ENCODE measurements around the gene ASZ1. TPM values are rescaled to one million over a fixed set of nuclear protein-coding genes. Genes with fewer than 3 reads are reported as not detected.

ASZ1 gene
- polyA plus RNA-seq, 1 donor, result not detected

DNA sequence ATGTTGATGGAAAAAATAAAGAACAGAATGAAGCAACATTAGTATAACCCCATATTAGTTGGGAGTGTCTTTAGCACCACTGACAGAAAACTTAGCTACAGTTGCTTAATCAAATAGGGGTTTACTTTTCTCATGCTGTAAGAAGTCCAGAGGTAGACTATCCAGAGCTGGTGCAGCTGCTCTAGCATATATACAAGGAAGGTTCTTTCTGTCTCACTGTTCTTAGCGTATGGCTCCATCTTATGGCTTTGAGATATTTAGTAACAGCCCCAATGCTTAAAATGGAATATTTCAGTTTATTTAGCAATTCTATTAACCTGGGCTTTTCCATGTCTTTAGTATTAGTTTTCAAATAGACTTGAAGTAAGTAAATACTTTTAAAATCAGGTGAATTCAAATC, 89.3 kb downstream of the ASZ1 start:
- DNase-seq, result no peak

DNA sequence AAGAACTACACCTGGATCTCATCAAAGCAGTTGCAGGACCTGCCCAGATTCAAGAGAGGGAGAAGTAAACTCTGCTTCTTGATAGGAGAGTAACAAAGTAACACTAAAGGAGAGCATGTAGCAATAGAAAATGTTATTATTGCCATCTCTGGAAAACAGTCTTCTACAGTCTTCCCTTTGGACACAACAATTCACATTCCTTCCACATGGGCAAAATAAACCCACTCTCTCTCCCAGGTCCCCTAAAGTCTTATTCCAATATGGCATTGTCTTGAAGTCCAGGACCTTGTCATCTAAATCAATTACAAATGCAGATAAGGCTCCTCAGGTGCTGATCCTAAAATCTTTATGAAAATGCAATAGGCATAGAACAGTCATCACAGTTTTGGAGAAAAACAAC, 94.1 kb downstream of the ASZ1 start:
- DNase-seq, result no peak

DNA sequence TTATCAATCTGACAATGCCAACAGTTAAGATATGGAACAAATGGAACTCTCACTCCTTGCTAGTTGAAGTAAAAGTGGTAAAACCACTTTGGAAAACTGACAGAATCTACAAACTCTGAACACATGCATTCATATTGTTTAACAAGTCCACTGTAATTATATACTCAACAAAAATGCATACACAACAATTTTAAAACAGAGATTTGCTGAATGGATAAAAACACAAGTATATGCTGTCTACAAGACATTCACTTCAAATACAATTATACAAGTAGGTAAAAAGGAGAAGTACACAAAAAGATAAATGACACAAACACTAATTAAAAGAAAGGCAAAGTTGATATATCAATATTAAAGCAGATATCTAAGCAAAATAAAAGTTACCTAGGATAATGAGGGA, 95.3 kb downstream of the ASZ1 start:
- no peak for DNase-seq

DNA sequence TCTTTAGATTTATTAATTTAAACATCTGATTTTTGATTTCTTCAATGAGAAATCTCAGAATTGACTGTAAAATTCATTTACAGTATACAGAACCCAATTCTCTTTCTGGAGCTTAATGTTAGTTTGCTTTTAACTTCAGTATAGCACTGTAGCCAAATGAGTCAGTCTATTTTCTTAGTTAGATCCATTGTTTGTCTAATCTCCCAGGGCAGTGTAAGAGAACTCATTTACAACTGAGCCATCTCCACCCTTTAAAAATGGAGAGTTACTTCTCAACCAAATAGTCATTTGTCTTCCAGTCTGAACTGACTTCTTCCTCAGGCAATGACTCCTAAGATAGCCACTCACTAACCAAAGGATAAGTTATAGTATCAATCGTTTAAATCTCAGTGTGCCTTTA, 101.5 kb downstream of the ASZ1 start:
- no peak for DNase-seq

DNA sequence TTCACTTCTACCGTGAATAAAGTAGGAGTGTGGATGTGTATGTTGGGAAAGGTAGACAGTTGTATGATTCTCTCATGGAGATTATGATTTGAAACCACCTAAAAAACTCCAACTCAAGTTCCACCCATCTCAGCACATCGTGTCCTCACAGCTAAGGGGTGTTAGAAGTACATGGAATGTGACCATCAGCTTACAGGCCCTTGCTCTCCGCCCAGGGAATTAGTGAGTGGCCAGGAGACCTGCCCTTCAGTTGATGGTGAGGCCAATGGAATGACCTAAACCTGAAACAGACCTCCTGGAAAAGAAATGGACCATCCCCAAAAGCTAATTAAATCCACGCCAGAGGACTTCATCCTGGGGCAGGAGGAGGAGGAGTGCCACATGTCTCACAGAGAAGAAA, 102.3 kb downstream of the ASZ1 start:
- no peak for DNase-seq

DNA sequence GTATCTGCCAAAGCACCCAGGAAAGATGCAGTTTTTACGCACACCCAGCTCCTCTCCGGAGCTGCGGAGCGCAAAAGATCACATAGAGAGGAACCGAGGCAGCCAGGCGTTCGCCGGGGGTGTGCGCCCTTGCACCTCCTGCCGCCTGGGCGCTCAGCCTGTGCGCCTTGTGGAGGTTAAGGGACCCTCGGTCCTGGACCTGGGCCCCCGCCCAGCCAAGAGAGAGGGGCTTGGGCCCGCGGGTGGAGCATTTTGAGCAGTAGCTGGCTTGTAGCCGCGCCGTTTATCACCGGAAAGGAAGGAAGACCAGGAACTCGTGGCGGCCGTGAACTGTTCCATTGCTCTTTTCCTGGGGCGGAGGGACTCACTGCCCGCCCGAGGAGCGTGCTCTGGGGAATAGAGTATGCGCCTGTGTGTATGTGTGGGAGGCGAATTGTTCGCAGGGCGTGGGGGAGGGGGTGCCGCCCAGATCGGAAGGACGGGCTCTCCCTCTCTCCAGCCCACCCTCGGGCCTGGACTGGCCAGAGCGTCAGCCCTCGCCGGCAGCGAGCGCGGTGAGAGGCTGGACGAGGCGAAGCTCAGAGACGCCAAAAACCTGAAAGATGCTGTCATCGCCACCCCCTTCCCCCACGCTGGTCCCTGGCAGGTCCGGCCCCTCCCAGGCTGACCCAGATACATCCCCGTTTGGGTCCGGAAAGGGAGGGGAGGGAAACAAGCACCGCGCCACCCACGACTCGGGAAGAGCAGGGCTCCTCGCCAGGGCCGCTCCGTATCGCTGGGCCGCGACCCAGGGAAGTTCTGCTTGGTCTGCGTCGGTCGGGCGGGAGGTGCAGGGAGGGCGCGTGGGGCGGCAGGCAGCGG, 103.2 kb downstream of the ASZ1 start:
- DNase-seq, result peak; percentile 24

DNA sequence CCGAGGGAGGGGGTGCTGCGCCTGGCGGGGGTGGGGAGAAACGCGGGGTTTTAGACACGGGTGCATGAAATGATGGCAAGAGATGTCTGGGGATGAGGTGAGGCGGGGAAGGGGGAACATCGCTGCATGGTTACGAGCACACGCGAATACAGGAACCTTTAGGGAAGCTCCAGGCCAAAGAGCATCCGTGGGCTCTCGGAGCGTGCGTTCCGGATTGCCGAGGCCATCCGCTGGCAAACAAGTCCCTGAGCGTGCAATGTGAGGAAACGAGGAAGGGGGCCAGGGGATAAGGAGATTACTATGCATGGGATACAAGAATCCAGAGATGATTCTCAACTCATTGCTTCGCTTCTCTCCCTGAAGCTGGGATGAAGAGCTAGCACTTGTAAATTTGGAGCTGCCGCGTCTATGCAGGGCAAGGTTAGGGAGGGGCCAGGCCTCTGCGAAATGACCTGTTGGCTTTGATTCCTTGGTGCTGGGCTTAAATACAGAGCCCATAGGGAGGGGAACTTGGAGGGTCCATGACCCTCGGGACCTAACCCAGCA, 103.9 kb downstream of the ASZ1 start:
- peak; percentile 19 for DNase-seq

DNA sequence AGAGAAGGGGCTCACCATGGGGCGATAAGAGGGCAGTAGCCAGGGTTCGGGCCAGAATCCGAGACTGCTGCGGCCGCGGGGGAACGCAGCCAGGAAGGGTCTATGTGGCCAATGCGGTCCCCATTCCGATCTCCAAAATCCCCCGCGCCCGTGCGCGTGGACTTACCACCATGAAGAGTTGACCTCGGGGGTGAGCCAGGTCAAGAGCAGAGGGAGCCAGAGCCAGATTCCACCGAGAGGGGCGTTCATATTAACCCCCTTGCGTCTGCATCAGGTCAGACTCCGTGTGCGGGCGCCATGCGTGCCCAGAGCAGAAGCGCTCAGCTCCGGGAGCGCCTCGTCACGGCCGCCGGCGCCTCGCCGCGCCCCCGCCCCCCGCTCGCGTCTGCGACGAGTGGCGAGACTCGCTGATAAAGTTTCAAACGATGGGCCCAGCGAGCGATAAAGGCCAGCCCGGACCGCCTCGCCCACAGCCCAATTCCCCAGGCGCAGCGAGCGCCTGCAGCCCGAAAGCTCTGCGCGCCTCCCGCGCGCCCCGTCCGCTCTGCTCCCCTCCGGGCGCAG, 104.5 kb downstream of the ASZ1 start, which contains the start of gene WNT2:
Gene WNT2, minus strand, starts transcription at position 318 of the 564 bp plus-strand sequence. Its CDS starts 69 bp downstream, at position 249.
- peak; percentile 14 for DNase-seq

DNA sequence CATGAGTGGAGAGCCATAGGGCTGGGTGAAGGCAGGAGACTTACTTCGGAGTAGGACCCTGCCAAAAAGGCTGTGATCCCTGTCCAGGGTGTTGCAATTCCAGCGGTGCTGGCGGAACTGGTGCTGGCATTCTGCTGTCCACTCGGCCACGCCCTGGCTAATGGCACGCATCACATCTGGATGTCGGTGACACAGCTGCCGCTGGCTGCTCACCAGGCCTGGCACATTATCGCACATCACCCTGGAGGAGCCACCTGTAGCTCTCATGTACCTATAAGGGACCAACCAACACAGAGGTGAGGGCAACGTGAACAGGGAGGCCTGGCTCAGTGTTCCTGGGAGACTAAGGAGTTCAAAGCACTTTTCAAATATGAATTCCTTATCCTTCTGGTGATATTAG, 106.8 kb downstream of the ASZ1 start:
- no peak for DNase-seq

DNA sequence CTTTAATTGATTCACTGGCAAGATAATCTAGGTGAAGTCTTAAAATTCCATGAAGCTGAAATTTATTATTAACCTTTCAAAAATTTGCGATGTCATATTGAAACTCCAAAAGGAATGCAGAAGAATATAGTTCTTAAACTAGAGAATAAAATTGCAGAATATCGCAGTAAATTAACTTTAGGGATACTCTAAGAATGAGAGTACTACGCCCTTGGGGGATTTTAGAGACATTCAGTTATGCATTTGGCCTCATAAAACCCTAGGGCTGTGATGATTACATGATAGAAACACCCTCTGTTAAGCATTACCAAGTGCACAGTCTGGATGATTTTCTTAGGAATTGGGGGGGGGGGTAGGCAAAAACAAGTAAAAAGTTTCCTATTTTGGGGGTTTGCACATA, 108.1 kb downstream of the ASZ1 start:
- no peak for DNase-seq

DNA sequence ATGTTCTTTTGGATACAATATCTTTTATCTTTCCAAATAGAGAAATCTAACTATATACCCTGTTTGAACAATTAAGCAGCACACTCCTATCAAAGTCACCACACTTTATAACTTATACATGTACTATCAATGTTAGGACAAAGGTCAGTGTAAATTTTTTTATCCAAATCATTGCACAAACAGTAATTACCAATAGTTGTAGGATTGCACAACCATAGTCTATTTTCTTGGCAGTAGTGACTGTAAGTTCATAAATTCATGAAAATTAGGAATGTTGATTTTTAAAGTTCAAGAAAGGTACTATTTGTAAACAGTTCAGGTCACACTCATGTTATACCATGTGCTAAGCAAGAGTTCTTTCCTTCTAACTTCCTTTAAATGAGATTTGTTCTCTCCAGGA, 113.7 kb downstream of the ASZ1 start:
- DNase-seq, result no peak

Other genes starting within 250 kb of the ASZ1 start
- 0.93 TPM for gene WNT2, start 104.4 kb downstream of the ASZ1 start, polyA plus RNA-seq (ENCODE audit: insufficient read length)
- gene CFTR, start 52.5 kb upstream of the ASZ1 start, polyA plus RNA-seq (ENCODE audit: insufficient read length), result 11.3 TPM